Liver (tissue), 9 donors: ENCODE results near the gene ZW10. TPM values are rescaled to one million over a fixed set of nuclear protein-coding genes. Genes with fewer than 3 reads are reported as not detected.

Experiments used
- DNase-seq: peaks from one replicate; pipeline ENCODE4 v3.0.0-alpha.2; 2017; ENCODE audit warnings: low spot score
- H3K27ac ChIP-seq, 2 donors: one replicate each; pipeline ENCODE4 v1.7.0; 2013; ENCODE audit warnings: inconsistent platforms in 2 of 2, low read length in 2 of 2, control low read depth in 1 of 2, low read depth in 1 of 2, mild to moderate bottlenecking in 1 of 2
- H3K27me3 ChIP-seq, 4 donors: one replicate each; pipeline versions ENCODE4 v1.6.1 to v1.7.0; 2013; ENCODE audit warnings: low read length in 3 of 4, inconsistent platforms in 1 of 4, mild to moderate bottlenecking in 1 of 4, moderate library complexity in 1 of 4; ENCODE audit not compliant: control insufficient read depth in 4 of 4, insufficient read depth in 4 of 4
- H3K36me3 ChIP-seq, 4 donors: one replicate each; pipeline versions ENCODE4 v1.6.1 to v1.7.0; 2013; ENCODE audit warnings: low read length in 3 of 4, mild to moderate bottlenecking in 3 of 4, low read depth in 1 of 4, moderate library complexity in 1 of 4; ENCODE audit not compliant: control insufficient read depth in 4 of 4, insufficient read depth in 3 of 4
- H3K4me1 ChIP-seq, 4 donors: one replicate each; pipeline versions ENCODE4 v1.6.1 to v1.7.0; 2013; ENCODE audit warnings: low read length in 3 of 4, mild to moderate bottlenecking in 3 of 4, moderate library complexity in 1 of 4; ENCODE audit not compliant: control insufficient read depth in 4 of 4, insufficient read depth in 4 of 4
- H3K4me3 ChIP-seq, 3 donors: one replicate each; pipeline versions ENCODE4 v1.6.1 to v1.7.0; 2013; ENCODE audit warnings: low read length in 3 of 3, control low read depth in 1 of 3, low read depth in 1 of 3, mild to moderate bottlenecking in 1 of 3
- H3K9ac ChIP-seq, 2 donors: one replicate each; pipeline ENCODE4 v1.7.0; 2013; ENCODE audit warnings: low read length in 2 of 2, mild to moderate bottlenecking in 2 of 2, moderate library complexity in 2 of 2, control low read depth in 1 of 2, low read depth in 1 of 2
- H3K9me3 ChIP-seq, 4 donors: one replicate each; pipeline versions ENCODE4 v1.6.1 to v1.7.0; 2013; ENCODE audit warnings: low read length in 3 of 4; ENCODE audit not compliant: control insufficient read depth in 4 of 4
- ATF3 ChIP-seq: IDR thresholded peaks from 2 replicates; pipeline ENCODE4 v1.6.1; 2016; ENCODE audit warnings: antibody characterized with exemption
- CTCF ChIP-seq: fragments of 150-350 bp; IDR thresholded peaks from 2 replicates; pipeline ENCODE4 v1.5.1; 2017; ENCODE audit warnings: improper control_type of control experiment, low read depth, low read length; ENCODE audit not compliant: missing input control
- EGR1 ChIP-seq, 2 donors: IDR thresholded peaks; 2 replicates each; pipeline ENCODE4 v1.6.1; 2016 to 2018; ENCODE audit warnings: antibody characterized with exemption in 2 of 2, low read depth in 2 of 2
- FOXA1 ChIP-seq: IDR thresholded peaks from 2 replicates; pipeline ENCODE4 v1.6.1; 2016; ENCODE audit warnings: antibody characterized with exemption
- FOXA2 ChIP-seq: IDR thresholded peaks from 2 replicates; pipeline ENCODE4 v1.6.1; 2016; ENCODE audit warnings: antibody characterized with exemption
- GABPA ChIP-seq, 2 donors: IDR thresholded peaks in 1 of 2; conservative IDR thresholded peaks in 1 of 2; 2 replicates each; pipeline ENCODE4 v1.6.1; 2016; ENCODE audit warnings: antibody characterized with exemption in 2 of 2, mild to moderate bottlenecking in 1 of 2, moderate library complexity in 1 of 2
- HNF4A ChIP-seq, 2 donors: conservative IDR thresholded peaks; 2 replicates each; pipeline ENCODE4 v1.6.1; 2016; ENCODE audit warnings: antibody characterized with exemption in 2 of 2, mild to moderate bottlenecking in 2 of 2
- HNF4G ChIP-seq: IDR thresholded peaks from 2 replicates; pipeline ENCODE4 v1.6.1; 2016; ENCODE audit warnings: antibody characterized with exemption
- JUND ChIP-seq, 2 donors: IDR thresholded peaks; 2 replicates each; pipeline ENCODE4 v1.6.1; 2016; ENCODE audit warnings: antibody characterized with exemption in 2 of 2
- MAX ChIP-seq: IDR thresholded peaks from 2 replicates; pipeline ENCODE4 v1.6.1; 2016; ENCODE audit warnings: antibody characterized with exemption
- NR2F2 ChIP-seq: IDR thresholded peaks from 2 replicates; pipeline ENCODE4 v1.6.1; 2016; ENCODE audit warnings: antibody characterized with exemption
- RAD21 ChIP-seq, 2 donors: IDR thresholded peaks; 2 replicates each; pipeline ENCODE4 v1.6.1; 2016; ENCODE audit warnings: antibody characterized with exemption in 2 of 2, mild to moderate bottlenecking in 2 of 2
- REST ChIP-seq: IDR thresholded peaks from 2 replicates; pipeline ENCODE4 v1.6.1; 2016; ENCODE audit warnings: antibody characterized with exemption, mild to moderate bottlenecking
- RXRA ChIP-seq, 2 donors: IDR thresholded peaks; 2 replicates each; pipeline ENCODE4 v1.6.1; 2017 to 2018; ENCODE audit warnings: antibody characterized with exemption in 2 of 2, mild to moderate bottlenecking in 1 of 2
- SP1 ChIP-seq: IDR thresholded peaks from 2 replicates; pipeline ENCODE4 v1.6.1; 2018; ENCODE audit warnings: antibody characterized with exemption, mild to moderate bottlenecking
- TAF1 ChIP-seq: conservative IDR thresholded peaks from 2 replicates; pipeline ENCODE4 v1.6.1; 2016; ENCODE audit warnings: antibody characterized with exemption, mild to moderate bottlenecking
- YY1 ChIP-seq: IDR thresholded peaks from 2 replicates; pipeline ENCODE4 v1.6.1; 2016; ENCODE audit warnings: antibody characterized with exemption, mild to moderate bottlenecking
- ZBTB33 ChIP-seq: IDR thresholded peaks from 2 replicates; pipeline ENCODE4 v1.6.1; 2016; ENCODE audit warnings: antibody characterized with exemption
- WGBS: extraction: QIAGEN DNeasy Blood & Tissue Kit; methylation state at CpG from one replicate; pipeline ENCODE4 v1.1.7; 2013; 5-methylcytosine and 5-hydroxymethylcytosine counted together
- polyA plus RNA-seq, 2 donors: library from polyadenylated mRNA; stranded (reverse) in 1 of 2; unstranded in 1 of 2; fragments of 200-250 nt in 1 of 2; fragments of >200 nt in 1 of 2; fragmentation: Nextera tagmentation in 1 of 2; extraction: Ambion mirVana in 1 of 2; gene quantifications; one replicate each; pipeline versions ENCODE4 v1.2.1 to v1.2.3, GENCODE V29; 2013 to 2015
- total RNA-seq, 2 donors: library from RNA; depleted of rRNA; stranded (reverse); fragments of >200 nt; gene quantifications; one replicate each; pipeline ENCODE4 v1.2.3, GENCODE V29; 2014
- donor health status: healthy.
- donor health status: healthy.
- donor health status: healthy.
- donor health status: healthy.
- donor health status: healthy.

ZW10 gene
- 10 to 100 TPM; 11.7 to 16.8 TPM for total RNA-seq
- polyA plus RNA-seq = 1 to 10 TPM; 3.7 to 6.9 TPM

- H3K4me3 ChIP-seq = peak within 1 kb of the TSS; percentile 70 to 100 (median 81)
- H3K9ac ChIP-seq = peak within 1 kb of the TSS; percentile 85 to 94
- H3K4me1 ChIP-seq = peaks cover 0 to 15% (median 10%) of the 10 kb centered on the region in 4 donors
- peaks cover 0 to 3% (median under 1%) of the 10 kb centered on the region in 4 donors for H3K36me3 ChIP-seq
- H3K27ac ChIP-seq = peak within 1 kb of the TSS; percentile 64 to 82
- H3K9me3 ChIP-seq = no peaks in the 10 kb centered on the region
- WGBS = under 1% methylated on average over 46 of the region's 46 CpGs
- TF ChIP-seq RXRA (IDR thresholded peaks at IDR 0.05) = peak; percentile 25 to 41
- TF ChIP-seq FOXA2 = no peak
- peak; percentile 47 for TF ChIP-seq MAX
- no peak for TF ChIP-seq TAF1
- TF ChIP-seq JUND (IDR thresholded peaks at IDR 0.05) = peak; percentile 48 to 70
- peak; percentile 98 for TF ChIP-seq ZBTB33
- TF ChIP-seq NR2F2 = no peak
- TF ChIP-seq ATF3 = no peak
- peak; percentile 63 for TF ChIP-seq CTCF
- peak in 1 of 2 donors; percentile 14 for TF ChIP-seq HNF4A (conservative IDR thresholded peaks at IDR 0.05)
- TF ChIP-seq GABPA (IDR thresholded peaks at IDR 0.05 in 1 of 2, conservative IDR thresholded peaks at IDR 0.05 in 1 of 2) = peak; percentile 21 to 82
- TF ChIP-seq SP1 = peak; percentile 38
- TF ChIP-seq FOXA1 = no peak
- TF ChIP-seq EGR1 (IDR thresholded peaks at IDR 0.05; ENCODE audit: low read depth in 2 of 2) = peak in 1 of 2 donors; percentile 12
- peak; percentile 91 for TF ChIP-seq YY1
- TF ChIP-seq RAD21 (IDR thresholded peaks at IDR 0.05) = peak; percentile 34 to 43
- TF ChIP-seq REST = peak; percentile 52
- no peak for TF ChIP-seq HNF4G
- no peaks in the 10 kb centered on the region for H3K27me3 ChIP-seq
- peak; percentile 96 for DNase-seq
Measured at GRCh38 chr11:113773416-113774173, at the start of gene ZW10. Gene ZW10, minus strand, starts transcription at chr11:113773692. Its CDS starts 26 bp downstream, at chr11:113773666.
